ENCODE data around the gene ZNF385B.

Gene ZNF385B

GRCh38 chr2:179703702-179704101 is 157.7 kb downstream of the ZNF385B start:
- no peak overlapping the region for H3K4me3 ChIP-seq (ENCODE audit: low read depth, low read length)
- TF ChIP-seq CTCF (IDR thresholded peaks at IDR 0.05; ENCODE audit: low read depth, low read length), result no peak

GRCh38 chr2:179702912-179703311 is 158.5 kb downstream of the ZNF385B start:
- TF ChIP-seq CTCF (IDR thresholded peaks at IDR 0.05; ENCODE audit: low read depth, low read length), result no peak
- no peak overlapping the region for H3K4me3 ChIP-seq (ENCODE audit: low read depth, low read length)

- no peak overlapping the region for H3K4me3 ChIP-seq (ENCODE audit: low read depth, low read length)
- no peak for TF ChIP-seq CTCF (IDR thresholded peaks at IDR 0.05; ENCODE audit: low read depth, low read length)
Observed at GRCh38 chr2:179701524-179702110, 159.8 kb downstream of the ZNF385B start.

GRCh38 chr2:179695486-179695885 is 165.9 kb downstream of the ZNF385B start:
- no peak for TF ChIP-seq CTCF (IDR thresholded peaks at IDR 0.05; ENCODE audit: low read depth, low read length)
- H3K4me3 ChIP-seq (ENCODE audit: low read depth, low read length), result no peak overlapping the region

GRCh38 chr2:179694963-179695362 is 166.4 kb downstream of the ZNF385B start:
- TF ChIP-seq CTCF (IDR thresholded peaks at IDR 0.05; ENCODE audit: low read depth, low read length), result no peak
- no peak overlapping the region for H3K4me3 ChIP-seq (ENCODE audit: low read depth, low read length)

GRCh38 chr2:179692610-179693009 is 168.8 kb downstream of the ZNF385B start:
- H3K4me3 ChIP-seq (ENCODE audit: low read depth, low read length), result no peak overlapping the region
- no peak for TF ChIP-seq CTCF (IDR thresholded peaks at IDR 0.05; ENCODE audit: low read depth, low read length)

- TF ChIP-seq CTCF (IDR thresholded peaks at IDR 0.05; ENCODE audit: low read depth, low read length), result no peak
- no peak overlapping the region for H3K4me3 ChIP-seq (ENCODE audit: low read depth, low read length)
Observed at GRCh38 chr2:179692043-179692442, 169.4 kb downstream of the ZNF385B start.
